HFF-Myc (cell line): ENCODE measurements around the gene FAM234B.

ENCODE experiments used
- DNase-seq: peaks from one replicate; pipeline ENCODE4 v3.0.0-alpha.2; 2011; ENCODE audit warnings: low read depth; ENCODE audit errors: extremely low read depth
- H3K4me3 ChIP-seq: replicated peaks from 2 replicates; pipeline ENCODE4 v1.5.1; 2011; ENCODE audit warnings: low read depth, mild to moderate bottlenecking, control low read depth, low read length
- TF ChIP-seq, protein P1 (sequence below): IDR thresholded peaks from 2 replicates; pipeline ENCODE4 v1.5.1; 2012; ENCODE audit warnings: mild to moderate bottlenecking, low read depth, low read length, control low read depth; ENCODE audit errors: missing control alignments

Gene FAM234B

DNA sequence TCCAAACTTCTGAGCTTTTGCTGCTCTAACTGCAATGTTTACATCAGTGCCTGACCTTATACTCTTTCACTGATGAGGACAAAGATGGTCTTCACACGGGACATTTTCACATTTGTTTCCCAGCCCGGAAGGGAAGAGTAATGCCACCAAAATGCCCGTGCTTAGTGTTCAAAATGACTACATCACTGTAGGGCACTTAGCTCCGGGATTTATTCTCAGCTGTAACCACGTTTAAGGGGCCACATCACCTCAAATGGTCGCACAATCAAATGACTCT lies 56.4 kb downstream of the FAM234B start:
- H3K4me3 ChIP-seq: peak overlapping the region; percentile 37
- DNase-seq: no peak
- TF ChIP-seq, protein P1, sequence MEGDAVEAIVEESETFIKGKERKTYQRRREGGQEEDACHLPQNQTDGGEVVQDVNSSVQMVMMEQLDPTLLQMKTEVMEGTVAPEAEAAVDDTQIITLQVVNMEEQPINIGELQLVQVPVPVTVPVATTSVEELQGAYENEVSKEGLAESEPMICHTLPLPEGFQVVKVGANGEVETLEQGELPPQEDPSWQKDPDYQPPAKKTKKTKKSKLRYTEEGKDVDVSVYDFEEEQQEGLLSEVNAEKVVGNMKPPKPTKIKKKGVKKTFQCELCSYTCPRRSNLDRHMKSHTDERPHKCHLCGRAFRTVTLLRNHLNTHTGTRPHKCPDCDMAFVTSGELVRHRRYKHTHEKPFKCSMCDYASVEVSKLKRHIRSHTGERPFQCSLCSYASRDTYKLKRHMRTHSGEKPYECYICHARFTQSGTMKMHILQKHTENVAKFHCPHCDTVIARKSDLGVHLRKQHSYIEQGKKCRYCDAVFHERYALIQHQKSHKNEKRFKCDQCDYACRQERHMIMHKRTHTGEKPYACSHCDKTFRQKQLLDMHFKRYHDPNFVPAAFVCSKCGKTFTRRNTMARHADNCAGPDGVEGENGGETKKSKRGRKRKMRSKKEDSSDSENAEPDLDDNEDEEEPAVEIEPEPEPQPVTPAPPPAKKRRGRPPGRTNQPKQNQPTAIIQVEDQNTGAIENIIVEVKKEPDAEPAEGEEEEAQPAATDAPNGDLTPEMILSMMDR: no peak

- peak; percentile 78 for DNase-seq
- H3K4me3 ChIP-seq: peak overlapping the region; percentile 49
- TF ChIP-seq, protein P1: no peak
Measured at GRCh38 chr12:13100882-13101769, 56.9 kb downstream of the FAM234B start.

- H3K4me3 ChIP-seq: peak overlapping the region; percentile 49
- TF ChIP-seq, protein P1: no peak
- DNase-seq: no peak
Measured at GRCh38 chr12:13101821-13102375, 57.7 kb downstream of the FAM234B start.

- TF ChIP-seq, protein P1: no peak
- H3K4me3 ChIP-seq: no peak overlapping the region
- no peak for DNase-seq
Measured at GRCh38 chr12:13102461-13103195, 58.4 kb downstream of the FAM234B start.

DNA sequence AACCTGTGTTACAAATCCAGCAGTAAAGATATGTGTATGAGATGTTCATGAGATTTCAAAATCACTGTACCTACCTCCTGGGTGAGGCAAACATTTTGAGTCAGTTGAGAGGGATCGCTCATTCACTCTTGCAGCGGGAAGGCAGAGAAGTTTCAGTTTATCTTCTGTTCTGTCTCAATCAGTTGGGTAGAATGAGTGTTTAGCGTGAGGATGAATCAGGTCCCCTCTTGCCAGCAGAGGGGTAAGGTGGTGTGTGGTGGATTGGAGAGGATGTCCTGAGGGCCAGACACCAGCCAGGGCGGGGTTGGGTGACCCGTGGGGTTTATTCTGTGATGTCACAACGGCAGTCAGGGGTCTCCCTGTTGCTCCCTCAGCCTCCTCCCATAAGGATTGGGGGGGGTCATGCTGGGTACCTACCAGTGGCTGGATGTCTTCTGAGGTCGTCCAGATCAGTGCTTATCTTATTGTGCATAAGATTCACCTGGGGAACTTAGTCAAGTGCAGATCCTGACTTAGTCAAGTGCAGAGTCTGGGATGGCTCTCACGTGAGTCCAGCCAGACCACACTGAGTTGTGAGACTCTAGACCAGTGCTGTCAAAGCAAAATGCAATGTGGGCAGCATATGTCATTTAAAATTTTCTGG lies 59.3 kb downstream of the FAM234B start, which contains the start of gene GSG1:
Gene GSG1, minus strand, starts transcription at position 277 of the 643 bp plus-strand sequence. Its CDS starts 155 bp downstream, at position 122.
- no peak for DNase-seq
- TF ChIP-seq, protein P1: no peak
- no peak within 1 kb of the TSS for H3K4me3 ChIP-seq

DNA sequence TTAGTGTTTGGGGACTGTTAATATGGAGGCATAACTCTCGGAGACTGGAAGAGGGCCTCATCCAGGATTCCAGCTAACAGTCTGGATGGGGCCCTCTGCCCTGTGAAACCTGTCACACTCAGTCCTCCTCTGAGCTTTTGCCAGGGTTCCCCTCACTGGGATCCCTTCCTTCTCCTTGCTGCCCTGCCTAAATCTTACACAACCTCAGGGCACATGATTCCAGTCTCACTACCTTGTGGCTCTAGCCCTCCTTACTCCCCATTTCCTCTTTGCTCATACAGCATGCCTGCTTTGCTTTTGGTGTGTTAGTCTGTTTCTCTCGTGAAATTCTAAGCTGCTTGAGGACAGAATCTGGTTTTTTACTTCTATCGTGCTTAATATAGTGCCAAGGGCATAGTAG lies 60.2 kb downstream of the FAM234B start:
- no peak overlapping the region for H3K4me3 ChIP-seq
- DNase-seq: no peak
- TF ChIP-seq, protein P1: no peak
